Smooth muscle cell (in vitro differentiated cells): ENCODE results near the gene RTKN. TPM values are rescaled to one million over a fixed set of nuclear protein-coding genes. Genes with fewer than 3 reads are reported as not detected.

Source experiments
- DNase-seq: peaks from one replicate; lab custom pipeline; 2025; ENCODE audit not compliant: unreplicated experiment; lab: John Stamatoyannopoulos, UW
- H2AFZ ChIP-seq: fragments of 200-600 bp; sonication (generic); 2 replicates; pipeline ENCODE4 v1.6.0; 2016; ENCODE audit warnings: antibody characterized with exemption, low read depth, mild to moderate bottlenecking
- H3F3A ChIP-seq: fragments of 200-600 bp; sonication (generic); 2 replicates; pipeline ENCODE4 v1.6.0; 2017; ENCODE audit warnings: antibody characterized with exemption, low read depth
- H3K27ac ChIP-seq: fragments of 200-600 bp; sonication (generic); 2 replicates; pipeline ENCODE4 v1.5.1; 2016; ENCODE audit warnings: low read depth, mild to moderate bottlenecking
- H3K27me3 ChIP-seq: fragments of 200-600 bp; sonication (generic); 2 replicates; pipeline ENCODE4 v1.6.1; 2016; ENCODE audit warnings: low read depth, mild to moderate bottlenecking
- H3K36me3 ChIP-seq: fragments of 200-600 bp; sonication (generic); 2 replicates; pipeline ENCODE4 v1.5.1; 2016; ENCODE audit warnings: low read depth
- H3K4me1 ChIP-seq: fragments of 200-600 bp; sonication (generic); 2 replicates; pipeline ENCODE4 v1.5.1; 2016; ENCODE audit warnings: low read depth
- H3K4me2 ChIP-seq: fragments of 200-600 bp; sonication (generic); 2 replicates; pipeline ENCODE4 v1.6.0; 2016; ENCODE audit warnings: mild to moderate bottlenecking
- H3K4me3 ChIP-seq: fragments of 200-600 bp; sonication (generic); 2 replicates; pipeline ENCODE4 v1.5.1; 2016; ENCODE audit warnings: mild to moderate bottlenecking
- H3K79me2 ChIP-seq: fragments of 200-600 bp; sonication (generic); 2 replicates; pipeline ENCODE4 v1.6.0; 2016; ENCODE audit warnings: low read depth, mild to moderate bottlenecking
- H3K9ac ChIP-seq: fragments of 200-600 bp; sonication (generic); 2 replicates; pipeline ENCODE4 v1.6.0; 2016; ENCODE audit warnings: low read depth
- H3K9me3 ChIP-seq: fragments of 200-600 bp; sonication (generic); replicated peaks from 2 replicates; pipeline ENCODE4 v1.5.1; 2016; ENCODE audit warnings: low read depth
- H4K20me1 ChIP-seq: fragments of 200-600 bp; sonication (generic); 2 replicates; pipeline ENCODE4 v1.6.0; 2016; ENCODE audit warnings: low read depth
- WGBS: methylation state at CpG from one replicate; pipeline ENCODE4 v1.1.7; 2016; ENCODE audit warnings: low lambda C conversion rate; 5-methylcytosine and 5-hydroxymethylcytosine counted together
- polyA plus RNA-seq: library from polyadenylated mRNA; unstranded; fragments of >200 nt; fragmentation: Nextera tagmentation; extraction: Ambion mirVana; gene quantifications from 2 replicates; pipeline ENCODE4 v1.2.1, GENCODE V29; 2016
- total RNA-seq: library from RNA; depleted of rRNA; stranded (reverse); fragments of >200 nt; gene quantifications from 2 replicates; pipeline ENCODE4 v1.2.3, GENCODE V29; 2014
- TF ChIP-seq, protein P1 (sequence below): fragments of 200-600 bp; sonication (generic); IDR thresholded peaks from 2 replicates; pipeline ENCODE4 v1.5.1; 2017; ENCODE audit warnings: borderline replicate concordance, mild to moderate bottlenecking, antibody characterized with exemption; ENCODE audit not compliant: insufficient read depth, poor library complexity, severe bottlenecking

The RTKN gene
- total and polyA plus RNA-seq, 2 experiments from 2014 or later = 31.4 to 60.5 TPM

DNA sequence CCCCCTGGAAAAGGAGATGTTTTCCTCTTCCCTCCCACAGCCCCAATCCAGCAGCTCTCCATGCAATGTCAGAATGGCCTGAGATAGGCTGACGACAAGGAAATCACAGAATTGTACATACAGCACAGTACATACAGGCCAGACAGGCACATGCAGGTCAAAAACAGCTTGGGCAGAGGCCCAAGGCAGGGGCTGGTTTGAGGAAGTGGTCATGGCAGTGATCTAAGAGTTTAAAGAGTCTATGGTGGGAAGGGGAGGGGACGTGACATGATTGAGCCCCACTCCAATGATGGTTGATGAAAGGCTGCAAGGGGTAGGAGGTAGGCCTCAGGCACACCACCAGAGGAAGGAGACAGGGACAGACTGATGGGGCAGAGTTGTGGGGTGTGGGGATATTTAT lies 65.9 kb downstream of the RTKN start:
- TF ChIP-seq, protein P1, sequence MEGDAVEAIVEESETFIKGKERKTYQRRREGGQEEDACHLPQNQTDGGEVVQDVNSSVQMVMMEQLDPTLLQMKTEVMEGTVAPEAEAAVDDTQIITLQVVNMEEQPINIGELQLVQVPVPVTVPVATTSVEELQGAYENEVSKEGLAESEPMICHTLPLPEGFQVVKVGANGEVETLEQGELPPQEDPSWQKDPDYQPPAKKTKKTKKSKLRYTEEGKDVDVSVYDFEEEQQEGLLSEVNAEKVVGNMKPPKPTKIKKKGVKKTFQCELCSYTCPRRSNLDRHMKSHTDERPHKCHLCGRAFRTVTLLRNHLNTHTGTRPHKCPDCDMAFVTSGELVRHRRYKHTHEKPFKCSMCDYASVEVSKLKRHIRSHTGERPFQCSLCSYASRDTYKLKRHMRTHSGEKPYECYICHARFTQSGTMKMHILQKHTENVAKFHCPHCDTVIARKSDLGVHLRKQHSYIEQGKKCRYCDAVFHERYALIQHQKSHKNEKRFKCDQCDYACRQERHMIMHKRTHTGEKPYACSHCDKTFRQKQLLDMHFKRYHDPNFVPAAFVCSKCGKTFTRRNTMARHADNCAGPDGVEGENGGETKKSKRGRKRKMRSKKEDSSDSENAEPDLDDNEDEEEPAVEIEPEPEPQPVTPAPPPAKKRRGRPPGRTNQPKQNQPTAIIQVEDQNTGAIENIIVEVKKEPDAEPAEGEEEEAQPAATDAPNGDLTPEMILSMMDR = no peak
- no peaks in the 10 kb centered on the region for H3K36me3 ChIP-seq
- peaks cover 32% of the 10 kb centered on the region for H3K4me1 ChIP-seq
- H3K4me3 ChIP-seq = no peak overlapping the region
- DNase-seq = no peak
- peaks cover 63% of the 10 kb centered on the region for H4K20me1 ChIP-seq
- peaks cover 54% of the 10 kb centered on the region for H3K79me2 ChIP-seq
- no peaks in the 10 kb centered on the region for H3K27me3 ChIP-seq
- WGBS = 98% methylated on average over 2 of the region's 2 CpGs
- no peak overlapping the region for H2AFZ ChIP-seq
- H3K4me2 ChIP-seq = no peak overlapping the region
- H3K9me3 ChIP-seq = no peaks in the 10 kb centered on the region
- H3F3A ChIP-seq = no peaks in the 10 kb centered on the region
- H3K27ac ChIP-seq = no peak overlapping the region
- no peak overlapping the region for H3K9ac ChIP-seq

Other genes starting within 250 kb of the RTKN start
- 136 and 159 TPM in 2 replicates for gene MTHFD2, start 243.3 kb downstream of the RTKN start, total RNA-seq
- gene MTHFD2, start 243.3 kb downstream of the RTKN start, polyA plus RNA-seq = 63.6 and 74.2 TPM in 2 replicates
- 0.99 and 3.1 TPM in 2 replicates for gene SLC4A5, start 98.5 kb downstream of the RTKN start, total RNA-seq
- gene SLC4A5, start 98.5 kb downstream of the RTKN start, polyA plus RNA-seq = 0.46 and 1.5 TPM in 2 replicates
- 60.7 and 65.8 TPM in 2 replicates for gene DCTN1, start 61.6 kb downstream of the RTKN start, total RNA-seq
- gene DCTN1, start 61.6 kb downstream of the RTKN start, polyA plus RNA-seq = 98.3 and 105 TPM in 2 replicates
- gene C2orf81, start 20.3 kb downstream of the RTKN start, total RNA-seq = 0.54 and 1.3 TPM in 2 replicates
- 2.4 and 3.5 TPM in 2 replicates for gene C2orf81, start 20.3 kb downstream of the RTKN start, polyA plus RNA-seq
- 35.0 and 52.3 TPM in 2 replicates for gene WDR54, start 20.2 kb downstream of the RTKN start, total RNA-seq
- gene WDR54, start 20.2 kb downstream of the RTKN start, polyA plus RNA-seq = 59.2 and 84.5 TPM in 2 replicates
- 4.7 and 8.0 TPM in 2 replicates for gene INO80B, start 13.2 kb upstream of the RTKN start, total RNA-seq
- 10.4 and 23.0 TPM in 2 replicates for gene INO80B, start 13.2 kb upstream of the RTKN start, polyA plus RNA-seq
- gene WBP1, start 16.5 kb upstream of the RTKN start, total RNA-seq = 63.9 and 90.8 TPM in 2 replicates
- gene WBP1, start 16.5 kb upstream of the RTKN start, polyA plus RNA-seq = 117 and 123 TPM in 2 replicates
- gene MOGS, start 23.4 kb upstream of the RTKN start, total RNA-seq = 46.2 and 49.0 TPM in 2 replicates
- gene MOGS, start 23.4 kb upstream of the RTKN start, polyA plus RNA-seq = 38.3 and 45.5 TPM in 2 replicates
- gene MRPL53, start 30.7 kb upstream of the RTKN start, total RNA-seq = 12.0 and 18.2 TPM in 2 replicates
- gene MRPL53, start 30.7 kb upstream of the RTKN start, polyA plus RNA-seq = 76.8 and 85.4 TPM in 2 replicates
- 5.5 and 8.0 TPM in 2 replicates for gene CCDC142, start 41.1 kb upstream of the RTKN start, total RNA-seq
- 7.7 and 10.8 TPM in 2 replicates for gene CCDC142, start 41.1 kb upstream of the RTKN start, polyA plus RNA-seq
- 18.7 and 23.3 TPM in 2 replicates for gene TTC31, start 41.1 kb upstream of the RTKN start, total RNA-seq
- 17.3 and 19.9 TPM in 2 replicates for gene TTC31, start 41.1 kb upstream of the RTKN start, polyA plus RNA-seq
- 1.7 and 2.4 TPM in 2 replicates for gene LBX2, start 57.7 kb upstream of the RTKN start, total RNA-seq
- 1.5 and 1.6 TPM in 2 replicates for gene LBX2, start 57.7 kb upstream of the RTKN start, polyA plus RNA-seq
- gene PCGF1, start 65.8 kb upstream of the RTKN start, total RNA-seq = 19.1 and 23.7 TPM in 2 replicates
- 29.3 and 34.3 TPM in 2 replicates for gene PCGF1, start 65.8 kb upstream of the RTKN start, polyA plus RNA-seq
- gene TLX2, start 72.5 kb upstream of the RTKN start, total RNA-seq = not detected in 2 replicates
- 0.80 TPM in 1 of 2 replicates, not detected in the other for gene TLX2, start 72.5 kb upstream of the RTKN start, polyA plus RNA-seq
- gene DQX1, start 84.3 kb upstream of the RTKN start, total RNA-seq = 0.09 and 0.27 TPM in 2 replicates
- 0.57 TPM in 1 of 2 replicates, not detected in the other for gene DQX1, start 84.3 kb upstream of the RTKN start, polyA plus RNA-seq
- gene AUP1, start 87.8 kb upstream of the RTKN start, total RNA-seq = 83.4 and 104 TPM in 2 replicates
- gene AUP1, start 87.8 kb upstream of the RTKN start, polyA plus RNA-seq = 138 and 170 TPM in 2 replicates
- gene HTRA2, start 88.0 kb upstream of the RTKN start, total RNA-seq = 19.1 and 19.2 TPM in 2 replicates
- 30.4 and 35.2 TPM in 2 replicates for gene HTRA2, start 88.0 kb upstream of the RTKN start, polyA plus RNA-seq
- 123 and 139 TPM in 2 replicates for gene LOXL3, start 112.0 kb upstream of the RTKN start, total RNA-seq
- 109 and 190 TPM in 2 replicates for gene LOXL3, start 112.0 kb upstream of the RTKN start, polyA plus RNA-seq
- gene DOK1, start 112.8 kb upstream of the RTKN start, total RNA-seq = 11.7 and 17.8 TPM in 2 replicates
- gene DOK1, start 112.8 kb upstream of the RTKN start, polyA plus RNA-seq = 32.9 and 41.3 TPM in 2 replicates
- 1.2 TPM in 2 replicates for gene M1AP, start 206.4 kb upstream of the RTKN start, total RNA-seq
- 1.0 and 2.8 TPM in 2 replicates for gene M1AP, start 206.4 kb upstream of the RTKN start, polyA plus RNA-seq
- gene SEMA4F, start 212.3 kb upstream of the RTKN start, total RNA-seq = 8.5 and 10.1 TPM in 2 replicates
- 14.2 and 16.7 TPM in 2 replicates for gene SEMA4F, start 212.3 kb upstream of the RTKN start, polyA plus RNA-seq